Endothelial cell (in vitro differentiated cells): ENCODE results near the gene RPL31. TPM values are rescaled to one million over a fixed set of nuclear protein-coding genes. Genes with fewer than 3 reads are reported as not detected.

ENCODE experiments used
- DNase-seq: peaks from one replicate; pipeline ENCODE4 v3.0.0; 2021; ENCODE audit warnings: low spot score
- H3K27ac Mint-ChIP-seq: one replicate; pipeline ENCODE4 v1.8.0; 2021; ENCODE audit warnings: mixed read lengths, inconsistent platforms; ENCODE audit not compliant: unreplicated experiment
- H3K27me3 Mint-ChIP-seq: one replicate; pipeline ENCODE4 v1.8.0; 2021; ENCODE audit warnings: mild to moderate bottlenecking, moderate library complexity, mixed read lengths, inconsistent platforms; ENCODE audit not compliant: unreplicated experiment
- H3K36me3 Mint-ChIP-seq: one replicate; pipeline ENCODE4 v1.8.0; 2021; ENCODE audit warnings: mild to moderate bottlenecking, low read depth, mixed read lengths, inconsistent platforms; ENCODE audit not compliant: unreplicated experiment
- H3K4me1 Mint-ChIP-seq: one replicate; pipeline ENCODE4 v1.8.0; 2021; ENCODE audit warnings: mild to moderate bottlenecking, mixed read lengths, inconsistent platforms; ENCODE audit not compliant: unreplicated experiment
- H3K4me3 Mint-ChIP-seq: one replicate; pipeline ENCODE4 v1.8.0; 2021; ENCODE audit warnings: mild to moderate bottlenecking, mixed read lengths, inconsistent platforms; ENCODE audit not compliant: unreplicated experiment
- H3K9me3 Mint-ChIP-seq: one replicate; pipeline ENCODE4 v1.8.0; 2021; ENCODE audit warnings: mixed read lengths, inconsistent platforms; ENCODE audit not compliant: unreplicated experiment
- total RNA-seq: library from RNA; stranded (reverse); fragmentation: NEBNext Ultra II Directional; extraction: Animal tissue kit (Norgen Biotek cat#: 25700); gene quantifications from one replicate; pipeline ENCODE4 v1.2.1, GENCODE V29; 2021; ENCODE audit not compliant: unreplicated experiment
- TF ChIP-seq, protein P1 (sequence below): fragments of 200-600 bp; sonication (generic); IDR thresholded peaks from one replicate; pipeline ENCODE4 v1.5.0; 2021; ENCODE audit warnings: antibody characterized with exemption; ENCODE audit not compliant: unreplicated experiment

The RPL31 gene
- total RNA-seq, 1 donor from 2014 or later: 1,589 TPM

DNA sequence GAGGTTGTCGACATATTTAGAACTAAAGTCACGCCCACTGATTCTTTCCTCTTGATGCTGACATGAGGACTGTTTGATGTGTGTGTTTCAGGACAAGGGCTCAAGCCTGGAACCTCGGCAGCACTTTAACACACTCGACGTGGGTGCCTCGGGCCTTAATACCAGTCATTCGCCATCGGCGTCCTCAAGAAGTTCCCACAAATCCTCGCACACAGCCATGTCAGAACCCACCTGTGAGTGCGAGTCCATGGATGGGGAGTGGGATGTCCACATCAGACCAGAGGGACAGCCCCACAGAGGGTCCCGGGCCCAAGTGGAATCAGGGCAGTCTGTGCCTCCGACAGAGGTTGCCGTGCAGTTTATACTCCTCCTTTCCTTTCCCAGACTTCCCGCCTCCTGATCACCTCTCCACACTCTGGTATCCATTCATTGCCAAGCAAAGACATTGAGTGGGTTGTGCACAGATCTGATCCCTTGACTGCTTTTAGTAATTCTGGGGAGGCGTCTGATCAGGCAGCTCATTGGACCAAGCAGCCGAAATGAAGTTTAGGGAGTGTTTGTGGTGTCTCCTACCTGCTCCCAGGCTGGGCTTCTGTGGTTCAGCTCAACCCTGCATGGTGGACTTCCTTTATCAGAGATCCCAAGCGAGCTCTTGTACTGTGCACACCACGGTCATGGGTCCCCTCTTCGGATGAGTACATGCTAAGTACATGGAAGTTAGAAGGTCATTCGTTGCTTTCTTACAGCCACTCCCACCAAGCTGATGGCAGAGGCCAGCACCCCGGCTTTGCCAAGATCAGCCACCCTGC is 27.2 kb upstream of the RPL31 start:
- H3K4me1 Mint-ChIP-seq: peaks cover 4% of the 10 kb centered on the region
- H3K27me3 Mint-ChIP-seq: peaks cover 11% of the 10 kb centered on the region
- H3K4me3 Mint-ChIP-seq: no peak overlapping the region
- peaks cover 58% of the 10 kb centered on the region for H3K36me3 Mint-ChIP-seq
- DNase-seq: no peak
- no peak overlapping the region for H3K27ac Mint-ChIP-seq
- H3K9me3 Mint-ChIP-seq: no peaks in the 10 kb centered on the region
- TF ChIP-seq, protein P1, sequence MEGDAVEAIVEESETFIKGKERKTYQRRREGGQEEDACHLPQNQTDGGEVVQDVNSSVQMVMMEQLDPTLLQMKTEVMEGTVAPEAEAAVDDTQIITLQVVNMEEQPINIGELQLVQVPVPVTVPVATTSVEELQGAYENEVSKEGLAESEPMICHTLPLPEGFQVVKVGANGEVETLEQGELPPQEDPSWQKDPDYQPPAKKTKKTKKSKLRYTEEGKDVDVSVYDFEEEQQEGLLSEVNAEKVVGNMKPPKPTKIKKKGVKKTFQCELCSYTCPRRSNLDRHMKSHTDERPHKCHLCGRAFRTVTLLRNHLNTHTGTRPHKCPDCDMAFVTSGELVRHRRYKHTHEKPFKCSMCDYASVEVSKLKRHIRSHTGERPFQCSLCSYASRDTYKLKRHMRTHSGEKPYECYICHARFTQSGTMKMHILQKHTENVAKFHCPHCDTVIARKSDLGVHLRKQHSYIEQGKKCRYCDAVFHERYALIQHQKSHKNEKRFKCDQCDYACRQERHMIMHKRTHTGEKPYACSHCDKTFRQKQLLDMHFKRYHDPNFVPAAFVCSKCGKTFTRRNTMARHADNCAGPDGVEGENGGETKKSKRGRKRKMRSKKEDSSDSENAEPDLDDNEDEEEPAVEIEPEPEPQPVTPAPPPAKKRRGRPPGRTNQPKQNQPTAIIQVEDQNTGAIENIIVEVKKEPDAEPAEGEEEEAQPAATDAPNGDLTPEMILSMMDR: no peak

DNA sequence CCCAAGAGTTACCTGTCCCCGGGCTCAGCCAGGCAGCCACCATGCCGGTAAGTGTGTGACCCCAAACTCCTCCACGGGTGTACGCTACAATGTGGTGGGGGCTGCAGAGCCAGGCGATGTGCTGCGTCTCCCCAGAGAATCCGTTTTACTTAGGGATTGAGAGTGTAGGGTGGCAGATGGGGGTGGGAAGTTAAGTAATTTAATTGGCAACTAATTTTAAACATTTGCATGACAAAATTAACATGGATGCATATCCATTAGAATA is 26.6 kb upstream of the RPL31 start:
- H3K27me3 Mint-ChIP-seq: peaks cover 11% of the 10 kb centered on the region
- H3K36me3 Mint-ChIP-seq: peaks cover 57% of the 10 kb centered on the region
- no peak for DNase-seq
- no peak overlapping the region for H3K27ac Mint-ChIP-seq
- peaks cover 7% of the 10 kb centered on the region for H3K4me1 Mint-ChIP-seq
- H3K4me3 Mint-ChIP-seq: no peak overlapping the region
- H3K9me3 Mint-ChIP-seq: no peaks in the 10 kb centered on the region
- TF ChIP-seq, protein P1: no peak

DNA sequence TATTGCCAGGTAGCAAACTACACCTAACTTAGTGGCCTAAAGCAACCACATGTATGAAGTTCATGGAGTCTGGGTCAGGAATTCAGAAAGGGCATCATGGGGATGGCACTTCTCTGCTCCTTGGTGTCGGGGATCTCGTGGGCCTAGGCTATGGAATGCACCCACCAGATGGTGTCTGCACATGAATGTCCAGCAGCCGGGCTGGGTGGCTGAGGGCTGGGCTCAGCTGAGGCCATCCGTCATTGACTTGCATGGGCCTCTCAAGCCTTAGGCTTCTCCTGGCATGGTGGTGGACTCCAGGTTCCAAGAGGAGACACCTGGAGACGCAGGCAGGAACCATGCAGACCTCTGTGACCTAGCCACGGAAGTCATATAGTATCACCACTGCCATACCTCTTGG is 26.0 kb upstream of the RPL31 start:
- Mint-ChIP-seq H3K27ac (no peak overlapping the region), H3K27me3 (peaks cover 11% of the 10 kb centered on the region), H3K4me3 (no peak overlapping the region), H3K9me3 (no peaks in the 10 kb centered on the region), H3K4me1 (peaks cover 11% of the 10 kb centered on the region), H3K36me3 (peaks cover 54% of the 10 kb centered on the region)
- DNase-seq: no peak
- TF ChIP-seq, protein P1: no peak

DNA sequence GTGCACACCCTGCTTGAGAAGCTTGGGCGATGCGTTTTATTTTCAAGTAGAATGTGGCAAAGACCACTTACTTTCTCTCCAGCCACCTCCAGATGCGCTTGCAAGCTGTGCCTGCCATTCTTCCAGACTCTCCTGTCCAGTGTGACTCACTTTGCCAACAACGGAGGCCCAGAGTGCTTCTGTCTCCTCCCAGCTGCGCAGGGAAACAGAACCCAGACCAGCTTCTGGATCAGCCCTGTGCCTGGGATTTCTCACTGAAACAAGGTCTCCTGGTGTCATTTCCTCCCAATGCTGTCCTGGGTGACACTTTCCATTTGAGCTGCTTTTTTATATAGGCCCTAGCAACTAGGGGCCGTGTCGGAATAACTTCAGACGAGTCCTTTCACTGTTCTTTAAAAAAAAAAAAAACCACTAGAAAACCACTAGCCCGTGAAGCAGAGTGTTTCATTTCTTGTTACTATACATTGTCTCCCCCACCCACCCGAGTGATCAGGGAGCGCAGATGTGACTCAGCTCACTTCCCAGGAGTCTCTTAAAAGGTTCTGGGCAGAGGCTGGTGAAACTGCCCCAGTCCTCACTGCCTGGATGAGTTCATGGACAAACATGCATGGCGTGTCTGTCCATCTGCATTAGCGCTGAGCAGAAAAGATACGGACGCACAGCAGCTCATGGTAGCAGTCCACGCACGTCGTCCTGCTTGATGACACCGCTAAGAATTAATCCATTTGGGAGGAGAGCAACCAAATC is 25.3 kb upstream of the RPL31 start:
- Mint-ChIP-seq H3K27ac (no peak overlapping the region), H3K36me3 (peaks cover 52% of the 10 kb centered on the region), H3K4me1 (peaks cover 19% of the 10 kb centered on the region), H3K27me3 (peaks cover 11% of the 10 kb centered on the region), H3K4me3 (no peak overlapping the region), H3K9me3 (no peaks in the 10 kb centered on the region)
- no peak for DNase-seq
- TF ChIP-seq, protein P1: no peak

DNA sequence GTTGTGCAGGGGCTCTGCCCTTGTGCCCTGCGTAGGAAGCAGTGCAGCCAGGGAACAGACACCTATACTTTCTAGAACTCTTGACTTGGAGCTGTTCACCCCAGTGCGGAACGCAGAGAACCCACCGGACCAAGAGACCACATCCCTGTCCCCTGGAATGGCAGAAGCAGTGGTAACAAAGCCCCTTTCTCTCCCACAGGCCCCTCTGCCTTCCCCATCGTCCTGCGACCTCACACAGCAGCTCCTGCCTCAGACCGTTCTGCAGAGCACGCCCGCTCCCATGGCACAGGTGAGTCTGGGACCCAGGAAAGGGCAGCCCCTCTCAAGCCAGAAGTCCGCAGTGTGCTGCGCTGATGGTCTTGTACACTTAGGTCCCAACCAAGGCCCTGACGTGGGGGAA is 24.6 kb upstream of the RPL31 start:
- TF ChIP-seq, protein P1: no peak
- Mint-ChIP-seq H3K27me3 (peaks cover 6% of the 10 kb centered on the region), H3K27ac (no peak overlapping the region), H3K36me3 (peaks cover 53% of the 10 kb centered on the region), H3K4me3 (no peak overlapping the region), H3K4me1 (peaks cover 26% of the 10 kb centered on the region), H3K9me3 (no peaks in the 10 kb centered on the region)
- DNase-seq: no peak
